ENCODE data around the gene KLC1.
A peak's percentile ranks its signal among the peaks of the same experiment; 100 is the strongest.
"Not testable (repeated sequence)": the region's sequence is repeated elsewhere in the genome, so short reads cannot be mapped to it uniquely, and the experiment has no call there.

The KLC1 gene

DNA sequence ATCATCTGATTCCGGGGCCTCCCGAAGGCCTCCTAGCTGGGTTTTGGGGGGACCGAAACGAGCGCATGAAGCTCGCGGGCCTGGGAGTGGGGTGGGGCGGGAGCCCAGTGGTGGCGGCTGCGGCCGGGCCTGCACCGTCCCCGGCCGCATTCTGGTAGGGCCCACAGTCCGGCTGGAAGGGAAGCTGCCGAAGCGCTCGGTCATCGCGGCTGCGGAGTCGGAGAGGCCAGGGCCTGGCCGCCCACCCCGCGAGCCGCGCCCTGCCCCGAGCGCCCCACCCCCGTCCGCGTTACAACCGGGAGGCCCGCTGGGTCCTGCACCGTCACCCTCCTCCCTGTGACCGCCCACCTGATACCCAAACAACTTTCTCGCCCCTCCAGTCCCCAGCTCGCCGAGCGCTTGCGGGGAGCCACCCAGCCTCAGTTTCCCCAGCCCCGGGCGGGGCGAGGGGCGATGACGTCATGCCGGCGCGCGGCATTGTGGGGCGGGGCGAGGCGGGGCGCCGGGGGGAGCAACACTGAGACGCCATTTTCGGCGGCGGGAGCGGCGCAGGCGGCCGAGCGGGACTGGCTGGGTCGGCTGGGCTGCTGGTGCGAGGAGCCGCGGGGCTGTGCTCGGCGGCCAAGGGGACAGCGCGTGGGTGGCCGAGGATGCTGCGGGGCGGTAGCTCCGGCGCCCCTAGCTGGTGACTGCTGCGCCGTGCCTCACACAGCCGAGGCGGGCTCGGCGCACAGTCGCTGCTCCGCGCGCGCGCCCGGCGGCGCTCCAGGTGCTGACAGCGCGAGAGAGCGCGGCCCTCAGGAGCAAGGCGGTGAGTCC is at the start of gene KLC1:
Gene KLC1, plus strand, starts transcription at position 528 of the 819 bp plus-strand sequence. CDS start 25,354 bp downstream, outside the sequence.
- DNase-seq (ENCODE audit: low read depth) = peak; percentile 82

- no peak for DNase-seq (ENCODE audit: low read depth)
Observed at GRCh38 chr14:103581206-103581605, 47.8 kb upstream of the KLC1 start.

DNA sequence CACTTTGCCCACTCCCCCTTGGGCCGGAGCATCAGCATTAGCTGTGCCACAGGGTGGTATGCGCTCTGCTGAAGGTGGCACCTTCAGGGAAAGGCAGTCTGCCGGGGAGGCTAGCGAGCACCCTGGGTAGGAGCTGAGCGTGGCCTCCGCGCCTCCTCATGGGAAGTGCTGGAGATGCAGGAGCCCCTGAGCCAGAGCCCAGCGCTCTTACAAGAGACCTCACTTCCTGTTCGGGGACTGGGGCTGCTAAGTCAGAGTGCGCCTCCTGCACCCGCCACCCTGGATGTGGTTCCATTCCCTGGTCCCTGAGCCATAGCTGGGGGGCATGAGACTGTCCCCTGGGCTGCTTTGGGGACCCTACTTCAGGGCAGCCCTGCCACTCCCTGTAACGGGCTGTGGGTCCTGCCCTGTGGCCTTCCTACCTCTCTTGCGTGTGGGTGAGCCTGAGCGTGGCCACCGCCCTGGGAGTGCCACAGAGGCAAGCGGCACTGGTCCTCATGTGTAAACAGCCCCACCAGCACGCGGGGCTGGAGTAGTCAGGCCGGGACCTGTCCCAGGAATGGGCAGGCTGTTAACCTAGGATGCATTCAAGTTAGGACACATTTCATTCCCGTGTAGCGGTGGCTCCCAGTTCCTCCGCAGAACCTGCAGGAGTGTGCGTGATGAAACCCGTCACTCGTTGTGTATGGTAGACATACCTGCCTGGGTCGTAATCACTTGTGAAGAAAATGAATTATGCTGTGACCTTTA is 46.9 kb upstream of the KLC1 start:
- no peak for DNase-seq (ENCODE audit: low read depth)

DNA sequence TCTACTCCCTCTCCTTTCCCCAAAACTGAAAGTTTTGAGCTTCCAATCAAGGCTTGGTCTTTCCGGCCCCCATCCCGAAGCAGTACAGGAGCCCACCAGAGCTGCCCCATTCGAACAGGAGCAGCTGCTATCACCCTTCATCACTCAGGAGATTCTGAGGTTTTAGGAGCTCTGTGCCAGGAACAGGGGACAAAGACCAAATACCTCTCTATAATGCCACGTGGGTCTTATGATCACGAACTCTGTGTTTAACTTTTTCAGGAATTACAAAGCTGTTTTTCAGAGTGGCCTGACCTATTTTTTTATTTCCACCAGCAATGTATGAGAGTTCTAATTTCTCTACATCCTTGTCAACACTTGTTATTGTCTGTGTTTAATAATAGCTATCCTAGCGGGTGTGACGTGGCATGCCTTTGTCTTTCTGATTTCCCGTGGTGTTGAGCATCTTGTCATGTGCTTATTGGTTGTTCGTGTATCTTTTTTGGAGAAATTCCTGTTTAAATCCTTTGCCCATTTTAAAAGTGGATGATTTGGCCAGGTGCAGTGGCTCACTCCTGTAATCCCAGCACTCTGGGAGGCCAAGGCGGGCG is 44.6 kb upstream of the KLC1 start:
- DNase-seq (ENCODE audit: low read depth) = no peak

- DNase-seq (ENCODE audit: low read depth) = no peak
Observed at GRCh38 chr14:103593577-103593976, 35.4 kb upstream of the KLC1 start.

DNA sequence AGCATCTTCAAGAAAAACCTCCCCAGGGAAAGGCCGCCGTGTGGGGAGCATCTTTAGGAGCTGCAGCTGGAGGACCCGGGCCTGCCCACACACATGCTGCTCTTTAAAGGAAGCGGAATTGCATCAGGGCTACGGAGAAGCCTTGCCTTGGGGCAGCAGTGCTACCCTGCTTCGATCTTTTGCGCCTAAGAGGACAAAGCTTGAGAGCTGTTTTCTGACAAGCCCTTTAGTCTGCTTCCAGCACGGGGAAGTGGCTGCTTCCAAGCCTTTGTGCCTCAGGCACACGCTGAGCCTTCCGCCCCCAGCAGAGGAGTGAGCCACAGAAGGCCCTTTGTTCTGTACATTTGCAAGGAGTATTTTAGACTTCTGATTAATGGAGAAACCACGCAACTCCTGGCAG is 34.7 kb upstream of the KLC1 start:
- no peak for DNase-seq (ENCODE audit: low read depth)

GRCh38 chr14:103597623-103598377 is 31.2 kb upstream of the KLC1 start:
- DNase-seq (ENCODE audit: low read depth) = no peak

GRCh38 chr14:103600503-103600902 is 28.5 kb upstream of the KLC1 start:
- no peak for DNase-seq (ENCODE audit: low read depth)

DNA sequence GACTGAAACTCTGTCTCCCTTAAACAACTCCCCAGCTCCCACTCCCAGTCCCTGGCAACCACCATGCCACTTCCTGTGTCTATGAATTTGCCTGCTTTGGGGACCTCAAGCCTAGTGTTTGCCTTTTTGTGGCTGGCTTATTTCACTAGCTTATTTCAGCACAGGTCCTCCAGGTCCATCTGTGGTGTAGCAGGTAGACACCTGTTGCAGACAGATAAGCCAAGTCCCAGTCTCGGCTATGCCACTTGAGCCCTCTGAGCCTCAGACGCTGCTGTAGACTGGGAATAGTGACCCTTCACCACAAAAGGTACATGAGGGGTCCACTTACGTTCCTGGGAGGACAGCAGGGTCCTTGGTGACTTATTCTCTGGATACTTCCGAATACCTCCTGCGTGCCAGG is 24.4 kb upstream of the KLC1 start:
- DNase-seq (ENCODE audit: low read depth) = no peak

GRCh38 chr14:103606963-103607668 is 21.9 kb upstream of the KLC1 start:
- peak; percentile 27 for DNase-seq (ENCODE audit: low read depth)

GRCh38 chr14:103607822-103608221 is 21.2 kb upstream of the KLC1 start:
- DNase-seq (ENCODE audit: low read depth) = no peak

DNA sequence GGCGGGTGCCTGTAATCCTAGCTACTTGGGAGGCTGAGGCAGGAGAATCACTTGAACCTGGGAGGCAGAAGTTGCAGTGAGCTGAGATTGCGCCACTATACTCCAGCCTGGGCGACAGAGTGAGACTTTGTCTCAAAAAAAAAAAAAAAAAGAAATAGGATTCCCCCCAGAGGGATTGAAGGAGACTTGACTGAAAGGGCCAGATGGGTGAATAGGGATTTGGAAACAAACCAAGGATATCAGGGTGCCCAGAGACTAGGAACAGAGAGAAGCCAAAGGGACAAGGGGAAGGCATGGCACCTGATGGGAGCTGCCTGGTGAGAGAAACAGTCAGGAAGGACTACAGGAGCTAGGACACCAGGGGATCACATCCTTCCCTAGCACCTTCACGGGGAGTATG is 19.9 kb upstream of the KLC1 start:
- DNase-seq (ENCODE audit: low read depth) = not testable (repeated sequence)

DNA sequence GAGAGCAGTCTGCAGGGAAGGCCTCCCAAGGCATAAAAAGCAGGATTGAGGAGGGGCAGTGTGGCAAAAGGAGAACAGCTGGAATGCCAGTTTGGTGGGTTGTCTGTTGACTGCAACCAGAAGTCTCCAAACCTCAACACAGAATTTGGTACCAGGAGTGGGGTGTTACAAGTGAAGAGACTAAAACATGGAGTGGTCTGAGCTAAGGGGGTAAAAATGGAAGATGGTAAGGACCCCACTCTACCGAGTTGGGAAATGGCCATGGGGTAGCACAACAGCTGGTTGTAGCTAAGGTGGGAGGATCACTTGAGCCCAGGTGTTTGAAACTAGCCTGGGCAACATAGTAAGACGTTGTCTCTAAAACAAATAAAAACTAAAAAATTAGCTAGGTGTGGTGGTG is 17.8 kb upstream of the KLC1 start:
- no peak for DNase-seq (ENCODE audit: low read depth)

GRCh38 chr14:103613517-103613916 is 15.5 kb upstream of the KLC1 start:
- no peak for DNase-seq (ENCODE audit: low read depth)

- DNase-seq (ENCODE audit: low read depth) = no peak
Observed at GRCh38 chr14:103616635-103617300, 12.2 kb upstream of the KLC1 start.

DNA sequence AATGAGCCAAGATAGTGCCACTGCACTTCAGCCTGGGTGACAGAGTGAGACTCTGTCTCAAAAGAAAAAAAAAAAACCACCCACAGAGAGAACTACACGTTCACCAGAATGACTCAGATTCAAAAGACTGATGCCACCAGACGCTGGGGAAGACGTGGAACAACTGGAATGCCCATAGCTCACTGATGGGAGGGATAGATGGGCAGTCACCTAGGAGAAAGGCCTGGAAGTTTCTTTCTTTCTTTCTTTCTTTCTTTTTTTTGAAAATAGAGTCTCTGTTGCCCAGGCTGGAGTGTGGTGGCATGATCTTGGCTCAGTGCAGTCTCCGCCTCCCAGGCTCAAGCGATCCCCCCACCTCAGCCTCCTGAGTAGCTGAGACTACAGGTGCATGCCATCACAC is 10.0 kb upstream of the KLC1 start:
- DNase-seq (ENCODE audit: low read depth) = no peak

DNA sequence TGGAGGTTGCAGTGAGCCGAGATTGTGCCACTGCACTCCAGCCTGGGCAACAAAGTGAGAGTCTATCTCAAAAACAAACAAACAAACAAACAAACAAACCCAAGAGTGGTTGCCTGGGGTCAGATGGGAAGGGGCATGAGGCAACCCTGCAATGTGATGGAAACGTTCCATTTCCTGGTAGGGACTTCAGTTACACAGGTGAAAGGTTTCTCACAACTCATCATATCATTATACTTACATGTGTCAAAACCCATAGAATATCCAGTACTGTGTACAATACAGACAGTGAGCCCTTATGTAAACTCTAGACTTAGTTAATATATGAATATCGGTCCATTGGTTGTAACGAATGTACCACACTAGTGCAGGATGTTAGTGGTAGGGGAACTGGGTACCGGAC is 7.2 kb upstream of the KLC1 start:
- DNase-seq (ENCODE audit: low read depth) = no peak

- DNase-seq (ENCODE audit: low read depth) = no peak
Observed at GRCh38 chr14:103623308-103623707, 5.7 kb upstream of the KLC1 start.

- DNase-seq (ENCODE audit: low read depth) = no peak
Observed at GRCh38 chr14:103623883-103624482, 5.0 kb upstream of the KLC1 start.

- no peak for DNase-seq (ENCODE audit: low read depth)
Observed at GRCh38 chr14:103624860-103625259, 4.2 kb upstream of the KLC1 start.

All from activated T-cell treated with anti-CD3 and anti-CD28 coated beads for 1 hour (primary cell).